H1 (cell line): ENCODE data around the gene CCDC91. TPM values are rescaled to one million over a fixed set of nuclear protein-coding genes. Genes with fewer than 3 reads are reported as not detected.

Source experiments
- ATF3 ChIP-seq: IDR thresholded peaks from 2 replicates; pipeline ENCODE4 v1.6.1; 2011; ENCODE audit warnings: low read depth, mild to moderate bottlenecking, low read length; ENCODE audit not compliant: insufficient read depth
- SAP30 ChIP-seq: fragments of 300-600 bp; sonication (generic); IDR thresholded peaks from 2 replicates; pipeline ENCODE4 v1.7.1; 2012; ENCODE audit warnings: low read length, moderate library complexity, mild to moderate bottlenecking, inconsistent platforms; ENCODE audit not compliant: insufficient read depth, insufficient replicate concordance
- polyA plus RNA-seq, 7 experiments: library from polyadenylated mRNA; depleted of rRNA in 3 of 7; stranded (reverse) in 5 of 7; unstranded in 2 of 7; fragments of >200 nt in 5 of 7; fragments of 200-250 nt in 2 of 7; gene quantifications; 1 replicate in 5 of 7; 2 replicates in 1 of 7; 4 replicates in 1 of 7; pipeline versions ENCODE4 v1.2.1 to v1.2.3, GENCODE V29; 2011 to 2013; ENCODE audit warnings: missing spikeins in 2 of 7, mixed read lengths in 2 of 7
- total RNA-seq: library from RNA; stranded (reverse); fragmentation: NEBNext Ultra II Directional; extraction: Animal tissue kit (Norgen Biotek cat#: 25700); gene quantifications from 2 replicates; pipeline ENCODE4 v1.2.1, GENCODE V29; 2021

CCDC91 gene
- total and polyA plus RNA-seq, 2 of the 8 experiments (the other 6 are each of a cell fraction or from before 2014, with no cell fraction given) = 8.6 to 23.1 TPM

- TF ChIP-seq SAP30 (no peak), ATF3 (no peak)
Observed at GRCh38 chr12:28234444-28234843, 44.2 kb downstream of the CCDC91 start (continued).
